Esophagus squamous epithelium (tissue), 5 donors: ENCODE measurements around the gene FRA10AC1. TPM values are rescaled to one million over a fixed set of nuclear protein-coding genes. Genes with fewer than 3 reads are reported as not detected.

ENCODE experiments used
- DNase-seq: peaks from one replicate; lab custom pipeline; 2025; lab: John Stamatoyannopoulos, UW
- H3K27ac ChIP-seq, 4 donors: fragments of 200-600 bp; sonication (generic); one replicate each; pipeline ENCODE4 v1.5.1; 2016 to 2019; ENCODE audit warnings: mild to moderate bottlenecking in 1 of 4
- H3K27me3 ChIP-seq, 4 donors: fragments of 200-600 bp; sonication (generic); 1 replicate in 3 of 4; 2 replicates in 1 of 4; pipeline versions ENCODE4 v1.5.1 to v1.6.0; 2017 to 2021; ENCODE audit warnings: antibody characterized with exemption in 1 of 4
- H3K36me3 ChIP-seq, 3 donors: fragments of 200-600 bp; sonication (generic); one replicate each; pipeline ENCODE4 v1.5.1; 2016 to 2019
- H3K4me1 ChIP-seq, 3 donors: fragments of 200-600 bp; sonication (generic); one replicate each; pipeline ENCODE4 v1.5.1; 2017 to 2019
- H3K4me3 ChIP-seq, 4 donors: fragments of 200-600 bp; sonication (generic); 1 replicate in 3 of 4; 2 replicates in 1 of 4; pipeline ENCODE4 v1.5.1; 2016 to 2019; ENCODE audit warnings: mild to moderate bottlenecking in 2 of 4, moderate library complexity in 1 of 4
- H3K9me3 ChIP-seq, 3 donors: fragments of 200-600 bp; sonication (generic); one replicate each; pipeline ENCODE4 v1.5.1; 2016 to 2019
- POLR2A ChIP-seq, 4 donors: fragments of 450-650 bp; IDR thresholded peaks; one replicate each; pipeline ENCODE4 v1.6.1; 2017; ENCODE audit warnings: antibody characterized with exemption in 4 of 4, mild to moderate bottlenecking in 4 of 4, moderate library complexity in 3 of 4
- WGBS, 2 donors: methylation state at CpG; one replicate each; pipeline ENCODE4 v1.1.5; 2018; 5-methylcytosine and 5-hydroxymethylcytosine counted together
- intact Hi-C: fragments of 100-400 bp; cut with DNase I; formaldehyde crosslinking; loops from one replicate; pipeline ENCODE4 v1.15.0; 2022
- total RNA-seq, 4 donors: library from RNA; depleted of rRNA; stranded (reverse); fragments of >200 nt; gene quantifications; one replicate each; pipeline ENCODE4 v1.1.0, GENCODE V29; 2016
- TF ChIP-seq, protein P1 (sequence below), 6 experiments: fragments of 450-650 bp in 4 of 6; fragments of 200-600 bp in 2 of 6; sonication (generic) in 2 of 6; IDR thresholded peaks; one replicate each; pipeline ENCODE4 v1.5.1; 2016 to 2019; ENCODE audit warnings: antibody characterized with exemption in 6 of 6, mild to moderate bottlenecking in 4 of 6, moderate library complexity in 4 of 6
- donor health status: DM: yes; HTN: yes; CAD: no.

Gene FRA10AC1, protein sequence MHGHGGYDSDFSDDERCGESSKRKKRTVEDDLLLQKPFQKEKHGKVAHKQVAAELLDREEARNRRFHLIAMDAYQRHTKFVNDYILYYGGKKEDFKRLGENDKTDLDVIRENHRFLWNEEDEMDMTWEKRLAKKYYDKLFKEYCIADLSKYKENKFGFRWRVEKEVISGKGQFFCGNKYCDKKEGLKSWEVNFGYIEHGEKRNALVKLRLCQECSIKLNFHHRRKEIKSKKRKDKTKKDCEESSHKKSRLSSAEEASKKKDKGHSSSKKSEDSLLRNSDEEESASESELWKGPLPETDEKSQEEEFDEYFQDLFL
- 10 to 100 TPM in 1 of 4 donors, 1 to 10 TPM in 3; 5.0 to 12.0 (median 5.9) TPM for total RNA-seq

DNA sequence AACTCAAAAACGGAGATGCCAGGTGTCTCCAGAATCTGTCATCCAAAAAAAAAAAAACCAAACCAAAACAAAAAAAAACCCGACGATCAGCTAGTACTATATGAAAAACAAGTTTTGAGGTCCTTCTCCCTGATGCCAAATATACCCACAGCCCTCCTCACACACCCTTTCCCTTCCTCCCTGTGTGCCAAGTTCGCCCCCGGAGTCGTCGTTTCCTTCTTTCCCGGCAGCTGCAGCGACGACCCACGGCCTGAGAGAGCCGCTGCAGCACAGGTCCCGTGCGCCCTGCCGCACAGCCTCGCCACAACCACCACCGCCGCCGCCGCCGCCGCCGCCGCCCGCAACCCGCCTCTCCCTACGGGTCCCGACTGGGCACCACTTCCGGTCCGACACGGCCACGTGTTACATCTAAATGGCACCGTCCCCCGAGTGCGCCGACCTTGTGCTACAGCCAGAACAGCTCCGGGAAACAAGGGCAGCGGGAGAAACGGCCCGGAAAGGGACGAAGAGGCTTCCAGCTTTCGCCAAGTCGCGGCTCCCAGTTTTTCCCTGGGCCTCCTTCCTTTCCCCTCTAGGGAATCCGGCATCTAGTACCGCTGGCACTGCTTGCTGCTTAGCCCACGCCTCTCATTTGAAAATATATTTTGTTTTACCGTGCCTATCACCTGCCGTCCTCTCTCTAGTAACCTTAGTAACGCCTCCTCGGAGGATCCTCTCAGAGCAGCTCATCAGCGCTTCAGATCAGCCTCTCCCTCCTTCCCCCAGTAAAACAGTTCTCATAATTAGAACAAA is at the start of gene FRA10AC1:
FRA10AC1 (minus strand) TSS at position 383 of the 792 bp plus-strand sequence. CDS start 2,486 bp downstream, outside the sequence.
- peaks cover 0 to 28% (median 8%) of the 10 kb centered on the region in 3 donors for H3K4me1 ChIP-seq
- intact Hi-C loops: no loop called here
- H3K27ac ChIP-seq: peak within 1 kb of the TSS; percentile 80 to 93 (median 91)
- peaks cover 0 to 22% (median 9%) of the 10 kb centered on the region in 3 donors for H3K36me3 ChIP-seq
- H3K9me3 ChIP-seq: no peaks in the 10 kb centered on the region
- DNase-seq: peak; percentile 79
- peak in 3 of 4 donors; percentile 16 to 73 (median 47) for TF ChIP-seq POLR2A (IDR thresholded peaks at IDR 0.05)
- TF ChIP-seq, protein P1, sequence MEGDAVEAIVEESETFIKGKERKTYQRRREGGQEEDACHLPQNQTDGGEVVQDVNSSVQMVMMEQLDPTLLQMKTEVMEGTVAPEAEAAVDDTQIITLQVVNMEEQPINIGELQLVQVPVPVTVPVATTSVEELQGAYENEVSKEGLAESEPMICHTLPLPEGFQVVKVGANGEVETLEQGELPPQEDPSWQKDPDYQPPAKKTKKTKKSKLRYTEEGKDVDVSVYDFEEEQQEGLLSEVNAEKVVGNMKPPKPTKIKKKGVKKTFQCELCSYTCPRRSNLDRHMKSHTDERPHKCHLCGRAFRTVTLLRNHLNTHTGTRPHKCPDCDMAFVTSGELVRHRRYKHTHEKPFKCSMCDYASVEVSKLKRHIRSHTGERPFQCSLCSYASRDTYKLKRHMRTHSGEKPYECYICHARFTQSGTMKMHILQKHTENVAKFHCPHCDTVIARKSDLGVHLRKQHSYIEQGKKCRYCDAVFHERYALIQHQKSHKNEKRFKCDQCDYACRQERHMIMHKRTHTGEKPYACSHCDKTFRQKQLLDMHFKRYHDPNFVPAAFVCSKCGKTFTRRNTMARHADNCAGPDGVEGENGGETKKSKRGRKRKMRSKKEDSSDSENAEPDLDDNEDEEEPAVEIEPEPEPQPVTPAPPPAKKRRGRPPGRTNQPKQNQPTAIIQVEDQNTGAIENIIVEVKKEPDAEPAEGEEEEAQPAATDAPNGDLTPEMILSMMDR (IDR thresholded peaks at IDR 0.05): peak; percentile 26 to 71 (median 38)
- no peaks in the 10 kb centered on the region for H3K27me3 ChIP-seq
- peak within 1 kb of the TSS; percentile 65 to 85 (median 72) for H3K4me3 ChIP-seq
- WGBS, 2 donors: 0 to 1% methylated on average over 23 to 29 of the region's 52 CpGs

DNA sequence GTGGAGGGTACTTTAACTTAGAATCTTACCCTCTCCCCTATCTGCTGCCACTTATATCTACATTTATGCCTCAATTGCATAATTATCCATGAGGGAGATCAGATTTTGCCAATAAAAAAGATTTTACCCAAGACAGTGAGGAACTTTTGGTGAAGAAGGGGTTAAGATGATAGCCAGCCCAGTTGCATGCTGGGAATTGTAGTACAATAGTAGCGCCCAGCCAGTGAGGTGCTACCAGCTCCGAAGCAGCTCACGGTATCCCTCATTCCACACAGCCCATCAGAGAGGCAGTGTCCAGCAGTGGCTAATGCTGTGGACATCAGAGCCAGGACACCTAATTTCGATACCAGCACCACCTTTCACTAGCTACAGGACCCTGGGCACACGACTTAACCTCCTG is 49.4 kb upstream of the FRA10AC1 start:
- Histone ChIP-seq H3K27ac (peak overlapping the region in 3 of 4 donors; percentile 40 to 80 (median 57)), H3K27me3 (peaks cover 0 to 3% (median 0%) of the 10 kb centered on the region in 4 donors), H3K9me3 (no peaks in the 10 kb centered on the region), H3K36me3 (no peaks in the 10 kb centered on the region), H3K4me3 (peak overlapping the region in 2 of 4 donors; percentile 25 to 49), H3K4me1 (peaks cover 0 to 54% (median 12%) of the 10 kb centered on the region in 3 donors)
- no peak for TF ChIP-seq POLR2A (IDR thresholded peaks at IDR 0.05)
- TF ChIP-seq, protein P1 (IDR thresholded peaks at IDR 0.05): no peak
- intact Hi-C loops: no loop called here
- WGBS, 2 donors: 0 to 5% methylated on average over 5 of the region's 5 CpGs
- DNase-seq: no peak

DNA sequence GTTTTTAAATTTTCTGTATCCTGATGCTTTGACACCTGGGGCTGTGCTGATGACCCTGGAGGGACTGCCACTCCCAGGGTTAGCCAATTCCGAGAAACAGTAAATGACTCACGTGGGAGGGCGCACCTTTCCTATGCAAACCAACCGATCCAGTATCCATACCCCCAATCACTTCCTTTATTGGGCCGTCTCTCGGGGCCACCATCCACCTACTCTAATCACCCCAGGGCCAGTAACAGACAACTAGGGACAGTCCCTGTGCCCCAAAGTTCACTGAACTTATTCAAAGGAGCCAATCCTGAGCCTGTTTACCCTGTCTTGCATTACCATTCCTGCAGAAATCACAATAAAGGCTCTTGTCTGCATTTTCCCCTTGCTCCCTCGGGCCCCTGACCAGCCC is 48.7 kb upstream of the FRA10AC1 start:
- 39 to 44% methylated on average over 6 to 7 of the region's 7 CpGs for WGBS, 2 donors
- no peak for DNase-seq
- no peaks in the 10 kb centered on the region for H3K9me3 ChIP-seq
- no peak overlapping the region for H3K4me3 ChIP-seq
- H3K4me1 ChIP-seq: peaks cover 0 to 57% (median 12%) of the 10 kb centered on the region in 3 donors
- H3K27ac ChIP-seq: no peak overlapping the region
- no peaks in the 10 kb centered on the region for H3K36me3 ChIP-seq
- intact Hi-C loops: no loop called here
- TF ChIP-seq, protein P1 (IDR thresholded peaks at IDR 0.05): no peak
- no peak for TF ChIP-seq POLR2A (IDR thresholded peaks at IDR 0.05)
- H3K27me3 ChIP-seq: no peaks in the 10 kb centered on the region

DNA sequence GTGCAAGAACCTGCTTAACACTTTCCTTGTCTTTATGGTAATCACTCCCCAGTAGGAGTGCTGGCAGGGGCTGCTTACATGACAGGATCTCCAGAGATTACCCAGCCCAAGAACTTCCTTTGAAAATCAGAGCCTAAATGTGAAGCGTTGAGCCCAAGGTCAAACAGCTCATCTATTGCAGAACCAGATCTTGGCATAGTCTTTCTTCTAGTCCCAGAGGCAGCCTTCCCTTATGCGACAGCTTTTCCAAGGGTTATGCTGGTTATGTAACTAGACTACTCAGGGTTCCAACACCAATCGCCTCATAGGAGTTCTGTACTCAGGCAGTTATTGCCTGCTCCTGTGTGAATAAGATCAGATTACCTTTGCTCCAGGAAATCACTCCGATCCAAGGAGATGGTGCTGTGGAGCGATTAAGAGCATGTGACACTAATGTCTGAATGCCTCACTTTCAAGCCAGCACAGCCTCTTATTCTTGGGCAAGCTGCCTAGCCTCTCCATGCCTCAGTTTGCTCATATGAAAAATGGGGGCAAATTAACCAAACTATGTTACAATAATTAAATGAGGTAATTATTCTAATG is 46.9 kb upstream of the FRA10AC1 start:
- Histone ChIP-seq H3K27me3 (no peaks in the 10 kb centered on the region), H3K36me3 (no peaks in the 10 kb centered on the region), H3K27ac (peak overlapping the region in 3 of 4 donors; percentile 0 to 34 (median 9)), H3K4me3 (no peak overlapping the region), H3K9me3 (no peaks in the 10 kb centered on the region), H3K4me1 (peaks cover 0 to 50% (median 9%) of the 10 kb centered on the region in 3 donors)
- 32 to 40% methylated on average over 3 to 5 of the region's 5 CpGs for WGBS, 2 donors
- no peak for DNase-seq
- no peak for TF ChIP-seq POLR2A (IDR thresholded peaks at IDR 0.05)
- TF ChIP-seq, protein P1 (IDR thresholded peaks at IDR 0.05): no peak
- intact Hi-C loops: no loop called here
